ENCODE results near the gene MPPED2.

Gene MPPED2

GRCh38 chr11:30446520-30446919, 139.6 kb downstream of the MPPED2 start:
- no peak for DNase-seq (ENCODE audit: insufficient read length)
- no peak for FAIRE-seq
- no peak for TF ChIP-seq TAF1 (IDR thresholded peaks at IDR 0.05; ENCODE audit: borderline replicate concordance, low read depth, low read length)
- no peak for TF ChIP-seq POLR2A (IDR thresholded peaks at IDR 0.05; ENCODE audit: low read depth, low read length)
- no peak for TF ChIP-seq POLR2AphosphoS5 (IDR thresholded peaks at IDR 0.05; ENCODE audit: low read depth, low read length)

GRCh38 chr11:30445056-30445455, 141.1 kb downstream of the MPPED2 start:
- FAIRE-seq = no peak

GRCh38 chr11:30440510-30440909, 145.6 kb downstream of the MPPED2 start:
- DNase-seq (ENCODE audit: insufficient read length) (no peak), FAIRE-seq (no peak)
- no peak for TF ChIP-seq POLR2A (IDR thresholded peaks at IDR 0.05; ENCODE audit: low read depth, low read length)
- no peak for TF ChIP-seq TAF1 (IDR thresholded peaks at IDR 0.05; ENCODE audit: borderline replicate concordance, low read depth, low read length)
- no peak for TF ChIP-seq POLR2AphosphoS5 (IDR thresholded peaks at IDR 0.05; ENCODE audit: low read depth, low read length)

More at GRCh38 chr11:30445056-30445455, 141.1 kb downstream of the MPPED2 start:
- DNase-seq (ENCODE audit: insufficient read length) = no peak
- TF ChIP-seq TAF1 (IDR thresholded peaks at IDR 0.05; ENCODE audit: borderline replicate concordance, low read depth, low read length) (no peak), POLR2AphosphoS5 (IDR thresholded peaks at IDR 0.05; ENCODE audit: low read depth, low read length) (no peak), POLR2A (IDR thresholded peaks at IDR 0.05; ENCODE audit: low read depth, low read length) (no peak)

DNA sequence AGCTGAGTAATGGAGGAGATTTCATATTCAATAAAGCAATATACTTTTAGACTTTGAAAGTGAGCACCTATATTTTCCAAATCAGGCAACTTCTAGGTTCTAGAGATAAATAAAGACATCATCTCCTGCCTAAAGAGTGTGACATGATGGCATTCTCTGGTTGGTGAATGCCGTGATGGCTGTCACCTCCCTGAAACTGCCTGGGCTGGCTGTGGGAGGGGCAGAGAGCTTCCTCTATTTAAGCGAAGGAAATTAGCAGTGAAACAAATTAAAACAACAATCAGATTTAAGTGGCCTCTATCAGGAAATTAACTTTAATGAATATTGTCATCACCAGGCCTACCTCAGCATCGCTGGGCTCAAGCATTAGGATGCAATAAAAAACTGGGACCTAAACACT, 149.4 kb downstream of the MPPED2 start:
- TF ChIP-seq TAF1 (IDR thresholded peaks at IDR 0.05; ENCODE audit: borderline replicate concordance, low read depth, low read length) (no peak), POLR2A (IDR thresholded peaks at IDR 0.05; ENCODE audit: low read depth, low read length) (no peak), POLR2AphosphoS5 (IDR thresholded peaks at IDR 0.05; ENCODE audit: low read depth, low read length) (no peak)
- DNase-seq (ENCODE audit: insufficient read length) = no peak
- no peak for FAIRE-seq

- FAIRE-seq (no peak), DNase-seq (ENCODE audit: insufficient read length) (no peak)
- TF ChIP-seq TAF1 (IDR thresholded peaks at IDR 0.05; ENCODE audit: borderline replicate concordance, low read depth, low read length) (no peak), POLR2A (IDR thresholded peaks at IDR 0.05; ENCODE audit: low read depth, low read length) (no peak), POLR2AphosphoS5 (IDR thresholded peaks at IDR 0.05; ENCODE audit: low read depth, low read length) (no peak)
Measured at GRCh38 chr11:30435488-30435887, 150.7 kb downstream of the MPPED2 start.

GRCh38 chr11:30434901-30435300, 151.3 kb downstream of the MPPED2 start:
- FAIRE-seq = no peak
- TF ChIP-seq TAF1 (IDR thresholded peaks at IDR 0.05; ENCODE audit: borderline replicate concordance, low read depth, low read length) (no peak), POLR2A (IDR thresholded peaks at IDR 0.05; ENCODE audit: low read depth, low read length) (no peak), POLR2AphosphoS5 (IDR thresholded peaks at IDR 0.05; ENCODE audit: low read depth, low read length) (no peak)
- DNase-seq (ENCODE audit: insufficient read length) = no peak

DNA sequence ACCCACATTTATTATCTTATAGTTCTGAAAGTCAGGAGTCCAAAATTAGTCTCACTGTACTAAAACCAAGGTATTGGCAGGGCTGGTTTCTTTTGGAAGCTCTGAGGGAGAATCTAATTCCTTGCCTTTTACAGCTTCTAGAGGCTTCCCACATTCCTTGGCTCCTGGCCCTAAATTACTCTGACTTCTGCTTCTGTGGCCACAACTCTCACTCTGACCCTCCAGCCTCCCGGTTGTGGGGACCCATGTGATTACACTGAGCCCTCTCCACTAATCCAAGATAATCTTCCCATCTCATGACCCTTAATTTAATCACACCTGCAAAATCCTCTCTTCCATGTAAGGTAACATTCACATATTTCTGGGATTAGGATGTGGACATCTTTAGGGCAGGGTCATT, 152.3 kb downstream of the MPPED2 start:
- TF ChIP-seq POLR2A (IDR thresholded peaks at IDR 0.05; ENCODE audit: low read depth, low read length) (no peak), TAF1 (IDR thresholded peaks at IDR 0.05; ENCODE audit: borderline replicate concordance, low read depth, low read length) (no peak), POLR2AphosphoS5 (IDR thresholded peaks at IDR 0.05; ENCODE audit: low read depth, low read length) (no peak)
- no peak for DNase-seq (ENCODE audit: insufficient read length)
- no peak for FAIRE-seq

DNA sequence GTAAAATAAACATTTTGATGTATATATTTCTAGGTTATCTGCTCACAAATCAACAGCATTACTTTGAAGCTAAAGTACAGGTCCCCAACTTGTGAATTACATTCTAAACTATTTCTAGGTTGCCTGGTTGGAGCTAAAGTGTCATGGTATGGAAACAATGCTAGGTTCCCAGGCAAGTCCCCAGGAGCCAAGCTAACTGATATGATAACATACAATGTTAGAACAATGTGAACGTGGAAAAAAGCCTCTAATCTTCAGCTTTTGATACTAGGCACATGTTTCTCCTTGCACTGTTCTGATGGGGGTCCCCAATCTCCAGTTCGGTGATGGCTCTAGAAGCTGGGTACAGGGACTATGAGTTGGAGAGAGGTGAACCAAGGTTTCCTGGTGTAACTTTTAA, 153.4 kb downstream of the MPPED2 start:
- no peak for TF ChIP-seq POLR2A (IDR thresholded peaks at IDR 0.05; ENCODE audit: low read depth, low read length)
- TF ChIP-seq POLR2AphosphoS5 (IDR thresholded peaks at IDR 0.05; ENCODE audit: low read depth, low read length) = no peak
- no peak for TF ChIP-seq TAF1 (IDR thresholded peaks at IDR 0.05; ENCODE audit: borderline replicate concordance, low read depth, low read length)
- no peak for DNase-seq (ENCODE audit: insufficient read length)
- FAIRE-seq = peak; percentile 38

DNA sequence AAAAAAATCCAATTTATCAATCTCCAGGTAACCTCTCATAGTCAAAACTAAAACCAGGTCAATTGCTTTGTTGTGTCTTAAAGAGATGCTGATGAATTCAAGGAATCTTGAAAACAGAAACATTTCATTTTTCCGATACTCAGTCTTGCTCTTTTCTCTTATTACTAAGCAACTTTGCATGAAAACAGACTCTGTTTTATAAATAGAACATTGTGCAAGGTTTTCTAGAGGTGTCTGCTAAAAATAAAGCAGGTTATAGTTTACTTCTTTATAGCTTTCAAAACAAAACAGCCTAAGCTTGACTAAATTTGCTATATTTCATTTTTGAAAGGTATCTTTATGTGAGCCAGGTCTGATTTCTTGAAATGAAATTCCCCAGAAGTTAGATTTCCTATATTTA, 154.0 kb downstream of the MPPED2 start:
- TF ChIP-seq POLR2A (IDR thresholded peaks at IDR 0.05; ENCODE audit: low read depth, low read length) (no peak), POLR2AphosphoS5 (IDR thresholded peaks at IDR 0.05; ENCODE audit: low read depth, low read length) (no peak)
- FAIRE-seq (no peak), DNase-seq (ENCODE audit: insufficient read length) (no peak)

GRCh38 chr11:30431127-30431814, 154.9 kb downstream of the MPPED2 start:
- FAIRE-seq (no peak), DNase-seq (ENCODE audit: insufficient read length) (no peak)
- TF ChIP-seq POLR2AphosphoS5 (IDR thresholded peaks at IDR 0.05; ENCODE audit: low read depth, low read length) (no peak), TAF1 (IDR thresholded peaks at IDR 0.05; ENCODE audit: borderline replicate concordance, low read depth, low read length) (no peak), POLR2A (IDR thresholded peaks at IDR 0.05; ENCODE audit: low read depth, low read length) (no peak)

DNA sequence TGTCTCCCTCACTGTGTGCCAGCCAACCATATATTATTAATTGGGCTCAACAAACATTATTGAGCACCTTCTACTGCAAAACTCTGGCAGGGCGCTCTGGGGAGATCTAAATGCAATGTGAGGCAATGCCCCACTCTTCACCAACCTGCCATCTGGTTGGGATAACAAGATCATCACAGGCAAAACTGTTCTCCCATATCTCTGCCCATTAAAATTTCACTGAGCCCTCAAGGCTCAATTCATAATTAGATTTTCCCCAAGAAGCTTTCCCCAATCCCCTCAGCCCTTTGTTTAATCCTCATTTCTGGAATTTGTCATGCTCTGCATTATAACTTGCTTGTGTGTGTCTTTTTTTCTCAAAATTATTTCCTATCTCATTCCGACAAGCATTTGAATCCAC, 156.6 kb downstream of the MPPED2 start:
- DNase-seq (ENCODE audit: insufficient read length) (no peak), FAIRE-seq (no peak)
- TF ChIP-seq POLR2A (IDR thresholded peaks at IDR 0.05; ENCODE audit: low read depth, low read length) = no peak
- TF ChIP-seq POLR2AphosphoS5 (IDR thresholded peaks at IDR 0.05; ENCODE audit: low read depth, low read length) = no peak
- TF ChIP-seq TAF1 (IDR thresholded peaks at IDR 0.05; ENCODE audit: borderline replicate concordance, low read depth, low read length) = no peak

GRCh38 chr11:30426781-30427180, 159.4 kb downstream of the MPPED2 start:
- FAIRE-seq = no peak
- DNase-seq (ENCODE audit: insufficient read length) = no peak
- TF ChIP-seq TAF1 (IDR thresholded peaks at IDR 0.05; ENCODE audit: borderline replicate concordance, low read depth, low read length) (no peak), POLR2AphosphoS5 (IDR thresholded peaks at IDR 0.05; ENCODE audit: low read depth, low read length) (no peak), POLR2A (IDR thresholded peaks at IDR 0.05; ENCODE audit: low read depth, low read length) (no peak)

All from GM12892 (cell line).